ENCODE results near the gene GUCA1C.
A peak's percentile ranks its signal among the peaks of the same experiment; 100 is the strongest.

Gene GUCA1C

DNA sequence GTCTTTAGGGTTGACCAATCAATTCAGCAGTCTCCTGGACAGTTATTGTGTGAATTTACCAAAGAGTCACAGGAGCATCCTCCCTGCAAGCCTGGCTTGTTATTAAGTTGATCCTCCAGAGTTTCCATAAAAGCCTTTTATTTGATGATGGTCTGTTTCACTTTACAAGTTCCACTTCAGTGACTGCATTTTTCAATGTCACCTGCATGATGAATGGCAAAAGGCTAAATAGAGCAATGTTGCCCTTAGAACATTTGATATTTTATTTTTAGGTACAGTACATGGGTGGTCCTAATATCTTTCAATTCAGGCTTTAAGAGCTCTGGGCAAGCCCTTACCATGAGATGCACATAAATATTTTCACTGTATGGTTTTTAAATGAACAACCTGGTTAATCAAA lies 22.6 kb downstream of the GUCA1C start:
- DNase-seq (ENCODE audit: extremely low spot score): no peak
- ChIA-PET CTCF (interaction anchor here (1.2 kb wide), 1 partner anchor 17 kb away, joined by 3 read pairs; no protein-coding TSS in a partner anchor), POLR2A (no interaction called here)
- TF ChIP-seq, protein P1, sequence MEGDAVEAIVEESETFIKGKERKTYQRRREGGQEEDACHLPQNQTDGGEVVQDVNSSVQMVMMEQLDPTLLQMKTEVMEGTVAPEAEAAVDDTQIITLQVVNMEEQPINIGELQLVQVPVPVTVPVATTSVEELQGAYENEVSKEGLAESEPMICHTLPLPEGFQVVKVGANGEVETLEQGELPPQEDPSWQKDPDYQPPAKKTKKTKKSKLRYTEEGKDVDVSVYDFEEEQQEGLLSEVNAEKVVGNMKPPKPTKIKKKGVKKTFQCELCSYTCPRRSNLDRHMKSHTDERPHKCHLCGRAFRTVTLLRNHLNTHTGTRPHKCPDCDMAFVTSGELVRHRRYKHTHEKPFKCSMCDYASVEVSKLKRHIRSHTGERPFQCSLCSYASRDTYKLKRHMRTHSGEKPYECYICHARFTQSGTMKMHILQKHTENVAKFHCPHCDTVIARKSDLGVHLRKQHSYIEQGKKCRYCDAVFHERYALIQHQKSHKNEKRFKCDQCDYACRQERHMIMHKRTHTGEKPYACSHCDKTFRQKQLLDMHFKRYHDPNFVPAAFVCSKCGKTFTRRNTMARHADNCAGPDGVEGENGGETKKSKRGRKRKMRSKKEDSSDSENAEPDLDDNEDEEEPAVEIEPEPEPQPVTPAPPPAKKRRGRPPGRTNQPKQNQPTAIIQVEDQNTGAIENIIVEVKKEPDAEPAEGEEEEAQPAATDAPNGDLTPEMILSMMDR (IDR thresholded peaks at IDR 0.05; ENCODE audit: control extremely low read depth, extremely low read depth, low read depth, missing control alignments): no peak

DNA sequence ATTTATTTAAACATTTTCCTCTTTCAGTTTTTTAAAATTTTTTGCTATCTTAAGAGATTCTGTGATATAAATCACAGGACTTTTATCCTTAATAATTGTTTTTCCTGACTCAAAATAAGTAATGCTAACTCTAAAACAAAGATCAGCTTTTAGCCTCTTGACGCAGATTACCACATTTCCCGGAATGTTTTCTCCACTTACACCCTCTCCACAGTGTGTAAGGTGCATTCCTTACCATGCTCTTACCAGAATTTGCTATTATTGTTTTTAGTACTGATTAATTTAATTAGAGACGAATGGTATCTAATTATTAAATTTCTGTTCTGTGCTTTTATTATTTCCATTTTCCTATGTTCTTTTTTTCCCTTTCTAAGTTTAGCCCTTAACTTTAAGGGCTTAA lies 34.8 kb downstream of the GUCA1C start:
- no peak for DNase-seq (ENCODE audit: extremely low spot score)
- ChIA-PET POLR2A (no interaction called here), CTCF (interaction anchor here (1.0 to 1.1 kb wide), 3 partner anchors 11 to 429 kb away, joined by 3 to 4 read pairs (median 3); no protein-coding TSS in a partner anchor)
- TF ChIP-seq, protein P1 (IDR thresholded peaks at IDR 0.05; ENCODE audit: control extremely low read depth, extremely low read depth, low read depth, missing control alignments): no peak

DNA sequence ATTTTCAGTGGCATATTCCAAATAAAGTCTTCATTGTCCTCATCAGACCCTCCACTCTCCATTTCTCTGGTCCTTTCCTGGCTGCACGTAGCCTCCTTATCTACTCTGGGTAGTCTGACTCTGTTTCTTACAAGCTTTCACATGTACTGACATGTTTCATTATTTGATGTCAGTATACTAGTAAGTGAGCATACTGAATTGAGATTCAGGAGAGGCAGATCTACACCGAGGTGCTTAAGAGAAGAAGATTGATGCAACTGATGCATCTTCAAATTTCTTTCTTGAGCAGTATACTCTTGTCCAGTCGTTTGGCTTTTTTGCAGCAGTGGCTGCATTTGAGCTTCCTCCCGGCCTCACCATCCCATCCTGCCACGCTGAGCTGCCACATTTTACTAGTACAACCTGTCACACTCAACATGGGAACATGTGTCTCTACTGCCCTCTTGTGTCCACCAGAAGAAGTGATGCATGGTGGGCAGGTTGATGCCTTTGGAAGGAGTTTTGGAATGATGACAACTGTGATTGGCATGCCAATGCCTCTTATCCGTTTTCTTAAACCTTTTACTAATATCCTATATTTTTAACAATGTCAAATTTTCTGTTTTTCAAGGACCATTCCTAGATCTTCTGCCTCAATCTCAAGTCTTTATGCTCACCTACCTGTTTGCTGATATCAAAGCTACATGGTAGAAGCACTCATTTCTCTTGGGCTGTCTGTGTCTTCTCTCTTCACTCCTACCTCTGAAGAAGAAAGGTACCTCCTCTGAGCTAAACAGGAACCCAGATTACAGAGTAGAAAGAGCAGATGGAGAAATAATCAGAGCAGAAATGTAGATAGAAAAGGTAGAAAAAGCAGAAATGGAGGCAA lies 38.7 kb downstream of the GUCA1C start:
- TF ChIP-seq, protein P1 (IDR thresholded peaks at IDR 0.05; ENCODE audit: control extremely low read depth, extremely low read depth, low read depth, missing control alignments): peak; percentile 86
- CTCF ChIA-PET: interaction anchor here (0.7 to 4.2 kb wide), 48 partner anchors 8 to 442 kb away, joined by 3 to 23 read pairs (median 4); partner anchors contain the start of genes CIP2A, DZIP3 and GUCA1C

DNA sequence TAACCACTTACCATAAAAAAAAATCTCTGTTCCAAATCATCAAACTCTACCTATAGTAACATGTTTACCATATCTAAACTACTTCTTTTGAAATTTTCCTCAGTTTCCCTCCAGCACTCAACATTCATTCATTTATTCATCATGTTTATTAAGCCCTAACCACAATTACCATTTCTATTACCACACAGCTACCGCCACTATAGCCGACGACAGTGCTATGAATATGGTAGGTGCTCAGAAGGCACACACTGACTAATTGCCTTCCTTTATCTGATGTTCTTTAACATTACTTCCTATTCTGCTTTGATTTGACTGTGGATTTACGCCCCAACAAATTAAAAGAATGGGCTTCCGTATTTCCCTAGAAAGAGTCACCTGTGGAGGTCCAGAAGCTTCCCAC lies 43.9 kb downstream of the GUCA1C start:
- TF ChIP-seq, protein P1 (IDR thresholded peaks at IDR 0.05; ENCODE audit: control extremely low read depth, extremely low read depth, low read depth, missing control alignments): no peak
- CTCF ChIA-PET: no interaction called here

More for the DNA sequence above, 38.7 kb downstream of the GUCA1C start:
- POLR2A ChIA-PET: no interaction called here
- peak; percentile 61 for DNase-seq (ENCODE audit: extremely low spot score)

DNA sequence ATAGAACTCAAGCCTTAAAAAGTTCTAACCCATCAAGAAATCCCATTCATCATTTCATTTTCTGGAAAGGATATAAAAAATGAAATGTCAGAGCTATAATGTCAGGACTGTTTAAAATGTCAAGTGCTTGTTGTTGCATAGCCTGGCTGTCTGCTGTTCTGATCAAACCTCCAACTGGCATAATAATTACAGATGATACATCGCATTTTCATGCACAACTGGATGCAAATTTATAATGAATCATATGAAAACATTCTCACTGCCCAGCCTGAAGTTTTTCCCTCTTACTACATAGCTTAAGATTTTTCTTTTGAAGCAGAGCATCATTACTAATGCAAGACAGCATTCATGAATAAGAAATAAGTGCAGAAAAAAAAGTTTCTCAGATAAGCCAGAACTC lies 46.5 kb downstream of the GUCA1C start:
- CTCF ChIA-PET: interaction anchor here (1.3 to 3.2 kb wide), 5 partner anchors 8 to 355 kb away, joined by 3 to 22 read pairs (median 3); no protein-coding TSS in a partner anchor
- no peak for DNase-seq (ENCODE audit: extremely low spot score)
- TF ChIP-seq, protein P1 (IDR thresholded peaks at IDR 0.05; ENCODE audit: control extremely low read depth, extremely low read depth, low read depth, missing control alignments): no peak
- POLR2A ChIA-PET: no interaction called here

More for the DNA sequence above, 43.9 kb downstream of the GUCA1C start:
- POLR2A ChIA-PET: no interaction called here
- no peak for DNase-seq (ENCODE audit: extremely low spot score)

DNA sequence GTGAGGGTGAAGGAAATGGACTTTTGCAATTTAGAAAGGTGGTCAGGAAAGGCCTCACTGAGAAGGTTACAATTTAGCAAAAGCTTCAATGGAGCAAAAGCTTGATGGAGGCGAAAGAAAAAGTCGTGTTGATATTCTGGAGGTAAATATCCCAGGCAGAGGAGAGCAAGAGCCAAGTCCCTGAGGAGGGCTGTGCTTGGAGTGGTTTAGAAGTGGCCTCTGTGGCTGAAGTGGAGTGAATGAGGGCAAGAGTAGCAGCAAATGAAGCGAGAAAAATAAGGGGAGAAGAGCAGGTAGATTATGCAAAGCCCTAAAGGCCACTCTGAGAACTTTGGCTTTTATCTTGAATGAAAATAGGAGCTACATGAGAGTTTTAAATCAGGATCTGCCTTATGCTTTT lies 54.1 kb downstream of the GUCA1C start:
- TF ChIP-seq, protein P1 (IDR thresholded peaks at IDR 0.05; ENCODE audit: control extremely low read depth, extremely low read depth, low read depth, missing control alignments): no peak
- ChIA-PET CTCF (interaction anchor here (1.5 to 3.9 kb wide), 2 partner anchors 15 to 44 kb away, joined by 3 to 21 read pairs; no protein-coding TSS in a partner anchor), POLR2A (no interaction called here)
- no peak for DNase-seq (ENCODE audit: extremely low spot score)

All from GM10248 (cell line).